ENCODE results near the gene VASH1. TPM values are rescaled to one million over a fixed set of nuclear protein-coding genes. Genes with fewer than 3 reads are reported as not detected.

Gene VASH1
- total and polyA plus RNA-seq, 2 of the 13 experiments (the other 11 are each of a cell fraction or from before 2014, with no cell fraction given): 0.11 to 0.24 TPM

DNA sequence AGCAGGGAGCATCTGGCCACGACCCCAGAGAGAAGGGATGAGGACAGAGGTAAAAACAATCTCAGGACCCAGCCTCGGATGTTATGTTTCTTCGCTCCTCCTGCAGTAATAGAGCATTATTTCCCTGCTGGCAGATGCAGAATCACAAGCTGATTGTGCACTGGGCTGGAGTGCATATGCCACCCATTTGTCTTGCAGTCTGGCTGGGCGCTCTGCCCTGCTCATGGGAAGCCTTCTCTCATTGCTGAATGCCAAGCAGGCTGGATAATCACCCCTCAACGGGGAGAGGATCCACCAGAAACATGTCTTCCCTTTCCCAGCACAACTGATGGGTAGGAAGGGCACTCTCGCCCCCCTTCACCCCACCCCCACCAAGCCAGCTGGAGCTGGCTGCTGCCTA is 8.5 kb upstream of the VASH1 start:
- no peaks in the 10 kb centered on the region for H3K79me2 ChIP-seq (ENCODE audit: insufficient read depth, low read length)
- BruUV-seq (replicated peaks): no TSS peak
- in situ Hi-C loops (cut with HindIII; ENCODE audit: extremely low pct_ligation_motif_present, low pct_unique_long_range_greater_than_20kb): no loop called here
- FAIRE-seq (no peak), ATAC-seq (no peak), DNase-seq (ENCODE audit: low spot score) (no peak)
- H3K4me1 ChIP-seq (ENCODE audit: insufficient read depth, low read length): no peaks in the 10 kb centered on the region
- ChIA-PET POLR2A (no interaction called here), CTCF (ENCODE audit: low intra/inter-chr PET ratio, low total read pairs) (no interaction called here)
- no peak overlapping the region for H2AFZ ChIP-seq (ENCODE audit: low read length)
- peaks cover 3 to 4% of the 10 kb centered on the region in 2 experiments; a peak in 3 of 5 replicates for H3K27me3 ChIP-seq (ENCODE audit: control insufficient read depth in 1 of 2, insufficient read depth in 2 of 2, low read length in 2 of 2)
- intact Hi-C loops (cut with micrococcal nuclease; ENCODE audit: unreplicated experiment): no loop called here
- H3K4me2 ChIP-seq (ENCODE audit: low read depth, low read length): no peak overlapping the region
- 2% methylated on average over 4 of the region's 6 CpGs for WGBS (ENCODE audit: low lambda C conversion rate)
- no peaks in the 10 kb centered on the region for H3K9me3 ChIP-seq (ENCODE audit: low read length)
- H3K4me3 ChIP-seq (replicated peaks in 1 of 3; ENCODE audit: insufficient read depth in 1 of 3, low read depth in 2 of 3, low read length in 3 of 3): no peak overlapping the region
- H3K9ac ChIP-seq (ENCODE audit: insufficient read depth, low read depth, low read length): no peak overlapping the region
- no peaks in the 10 kb centered on the region for H3K36me3 ChIP-seq (replicated peaks in 1 of 2; ENCODE audit: control insufficient read depth in 1 of 2, insufficient read depth in 2 of 2, low read length in 2 of 2)
- H4K20me1 ChIP-seq (ENCODE audit: insufficient read depth, low read length): no peaks in the 10 kb centered on the region
- no peak overlapping the region for H3K27ac ChIP-seq (ENCODE audit: extremely low read length, insufficient read depth, low read length)
- TF ChIP-seq ZNF432 (CRISPR knock-in tag; IDR thresholded peaks at IDR 0.05; ENCODE audit: borderline replicate concordance) (no peak), KLF13 (CRISPR knock-in tag; IDR thresholded peaks at IDR 0.05) (no peak), ZNF720 (CRISPR knock-in tag; IDR thresholded peaks at IDR 0.05) (no peak), BRCA1 (CRISPR knock-in tag; IDR thresholded peaks at IDR 0.05) (no peak), ZNF569 (CRISPR knock-in tag; IDR thresholded peaks at IDR 0.05; ENCODE audit: borderline replicate concordance) (no peak), FOXP4 (CRISPR knock-in tag; IDR thresholded peaks at IDR 0.05) (no peak), HOXD1 (CRISPR knock-in tag; IDR thresholded peaks at IDR 0.05) (no peak), ZNF143 (CRISPR knock-in tag; IDR thresholded peaks at IDR 0.05) (no peak)
- TF ChIP-seq, protein P1, sequence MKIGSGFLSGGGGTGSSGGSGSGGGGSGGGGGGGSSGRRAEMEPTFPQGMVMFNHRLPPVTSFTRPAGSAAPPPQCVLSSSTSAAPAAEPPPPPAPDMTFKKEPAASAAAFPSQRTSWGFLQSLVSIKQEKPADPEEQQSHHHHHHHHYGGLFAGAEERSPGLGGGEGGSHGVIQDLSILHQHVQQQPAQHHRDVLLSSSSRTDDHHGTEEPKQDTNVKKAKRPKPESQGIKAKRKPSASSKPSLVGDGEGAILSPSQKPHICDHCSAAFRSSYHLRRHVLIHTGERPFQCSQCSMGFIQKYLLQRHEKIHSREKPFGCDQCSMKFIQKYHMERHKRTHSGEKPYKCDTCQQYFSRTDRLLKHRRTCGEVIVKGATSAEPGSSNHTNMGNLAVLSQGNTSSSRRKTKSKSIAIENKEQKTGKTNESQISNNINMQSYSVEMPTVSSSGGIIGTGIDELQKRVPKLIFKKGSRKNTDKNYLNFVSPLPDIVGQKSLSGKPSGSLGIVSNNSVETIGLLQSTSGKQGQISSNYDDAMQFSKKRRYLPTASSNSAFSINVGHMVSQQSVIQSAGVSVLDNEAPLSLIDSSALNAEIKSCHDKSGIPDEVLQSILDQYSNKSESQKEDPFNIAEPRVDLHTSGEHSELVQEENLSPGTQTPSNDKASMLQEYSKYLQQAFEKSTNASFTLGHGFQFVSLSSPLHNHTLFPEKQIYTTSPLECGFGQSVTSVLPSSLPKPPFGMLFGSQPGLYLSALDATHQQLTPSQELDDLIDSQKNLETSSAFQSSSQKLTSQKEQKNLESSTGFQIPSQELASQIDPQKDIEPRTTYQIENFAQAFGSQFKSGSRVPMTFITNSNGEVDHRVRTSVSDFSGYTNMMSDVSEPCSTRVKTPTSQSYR (CRISPR knock-in tag; IDR thresholded peaks at IDR 0.05; ENCODE audit: borderline replicate concordance): no peak
- TF ChIP-seq, protein P2, sequence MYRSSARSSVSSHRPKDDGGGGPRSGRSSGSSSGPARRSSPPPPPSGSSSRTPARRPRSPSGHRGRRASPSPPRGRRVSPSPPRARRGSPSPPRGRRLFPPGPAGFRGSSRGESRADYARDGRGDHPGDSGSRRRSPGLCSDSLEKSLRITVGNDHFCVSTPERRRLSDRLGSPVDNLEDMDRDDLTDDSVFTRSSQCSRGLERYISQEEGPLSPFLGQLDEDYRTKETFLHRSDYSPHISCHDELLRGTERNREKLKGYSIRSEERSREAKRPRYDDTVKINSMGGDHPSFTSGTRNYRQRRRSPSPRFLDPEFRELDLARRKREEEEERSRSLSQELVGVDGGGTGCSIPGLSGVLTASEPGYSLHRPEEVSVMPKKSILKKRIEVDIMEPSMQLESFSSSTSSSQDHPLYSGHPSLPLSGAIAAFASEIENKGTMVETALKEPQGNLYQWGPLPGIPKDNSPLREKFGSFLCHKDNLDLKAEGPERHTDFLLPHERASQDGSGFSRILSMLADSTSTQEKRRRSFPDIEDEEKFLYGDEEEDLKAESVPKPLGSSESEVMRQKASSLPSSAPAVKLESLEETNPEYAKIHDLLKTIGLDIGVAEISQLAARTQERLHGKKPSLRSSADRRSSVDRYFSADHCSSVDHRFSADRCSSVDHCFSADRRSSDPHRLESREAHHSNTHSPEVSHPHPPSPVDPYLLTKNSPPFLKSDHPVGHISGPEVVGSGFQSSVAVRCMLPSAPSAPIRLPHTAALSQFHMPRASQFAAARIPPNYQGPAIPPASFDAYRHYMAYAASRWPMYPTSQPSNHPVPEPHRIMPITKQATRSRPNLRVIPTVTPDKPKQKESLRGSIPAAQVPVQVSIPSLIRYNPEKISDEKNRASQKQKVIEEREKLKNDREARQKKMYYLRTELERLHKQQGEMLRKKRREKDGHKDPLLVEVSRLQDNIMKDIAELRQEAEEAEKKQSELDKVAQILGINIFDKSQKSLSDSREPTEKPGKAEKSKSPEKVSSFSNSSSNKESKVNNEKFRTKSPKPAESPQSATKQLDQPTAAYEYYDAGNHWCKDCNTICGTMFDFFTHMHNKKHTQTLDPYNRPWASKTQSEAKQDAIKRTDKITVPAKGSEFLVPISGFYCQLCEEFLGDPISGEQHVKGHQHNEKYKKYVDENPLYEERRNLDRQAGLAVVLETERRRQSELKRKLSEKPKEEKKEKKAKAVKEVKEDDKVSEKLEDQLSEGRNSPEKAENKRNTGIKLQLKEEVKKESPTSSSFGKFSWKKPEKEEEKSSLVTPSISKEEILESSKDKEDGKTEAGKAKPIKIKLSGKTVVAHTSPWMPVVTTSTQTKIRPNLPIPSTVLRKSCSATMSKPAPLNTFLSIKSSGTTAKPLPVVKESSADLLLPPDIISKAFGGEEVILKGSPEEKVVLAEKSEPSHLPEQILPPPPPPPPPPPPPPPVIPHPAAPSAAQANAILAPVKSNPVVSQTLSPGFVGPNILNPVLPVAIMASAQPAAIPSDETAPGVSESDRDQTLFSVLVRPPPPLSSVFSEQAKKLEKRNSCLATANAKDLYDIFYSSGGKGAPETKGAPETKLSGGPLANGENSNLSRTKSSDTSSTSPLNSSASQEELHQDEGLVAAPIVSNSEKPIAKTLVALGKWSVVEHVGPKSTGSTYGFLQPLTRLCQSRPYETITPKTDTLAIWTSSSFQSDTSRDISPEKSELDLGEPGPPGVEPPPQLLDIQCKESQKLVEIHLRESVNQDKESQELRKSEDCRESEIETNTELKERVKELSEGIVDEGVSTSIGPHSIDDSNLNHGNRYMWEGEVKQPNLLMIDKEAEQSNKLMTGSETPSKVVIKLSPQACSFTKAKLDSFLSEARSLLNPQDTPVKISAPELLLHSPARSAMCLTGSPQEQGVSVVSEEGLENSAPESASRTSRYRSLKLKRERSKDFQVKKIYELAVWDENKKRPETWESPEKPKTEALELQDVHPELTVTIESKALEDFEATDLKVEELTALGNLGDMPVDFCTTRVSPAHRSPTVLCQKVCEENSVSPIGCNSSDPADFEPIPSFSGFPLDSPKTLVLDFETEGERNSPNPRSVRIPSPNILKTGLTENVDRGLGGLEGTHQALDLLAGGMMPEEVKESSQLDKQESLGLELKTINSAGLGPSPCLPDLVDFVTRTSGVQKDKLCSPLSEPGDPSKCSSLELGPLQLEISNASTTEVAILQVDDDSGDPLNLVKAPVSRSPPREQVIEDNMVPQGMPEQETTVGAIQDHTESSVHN (CRISPR knock-in tag; IDR thresholded peaks at IDR 0.05): no peak
